Karpas-422 (cell line): ENCODE data around the gene MYLK. TPM values are rescaled to one million over a fixed set of nuclear protein-coding genes. Genes with fewer than 3 reads are reported as not detected.

Source experiments
- DNase-seq: peaks from one replicate; pipeline ENCODE4 v3.0.0-alpha.2; 2015
- H2AFZ ChIP-seq: fragments of 200-600 bp; sonication (generic); 2 replicates; pipeline ENCODE4 v1.6.1; 2014; ENCODE audit warnings: antibody characterized with exemption, low read length, mixed read lengths
- H3K27ac ChIP-seq: fragments of 200-600 bp; sonication (generic); 2 replicates; pipeline ENCODE4 v1.5.1; 2014; ENCODE audit warnings: mild to moderate bottlenecking, low read length, moderate library complexity
- H3K27me3 ChIP-seq: fragments of 200-600 bp; sonication (generic); 2 replicates; pipeline ENCODE4 v1.6.1; 2014; ENCODE audit warnings: low read length, mixed read lengths
- H3K36me3 ChIP-seq: fragments of 200-600 bp; sonication (generic); 2 replicates; pipeline ENCODE4 v1.6.1; 2014; ENCODE audit warnings: low read length, mixed read lengths; ENCODE audit not compliant: insufficient read depth
- H3K4me1 ChIP-seq: fragments of 200-600 bp; sonication (generic); 2 replicates; pipeline ENCODE4 v1.6.1; 2014; ENCODE audit warnings: mild to moderate bottlenecking, low read length, mixed read lengths
- H3K4me2 ChIP-seq: fragments of 200-600 bp; sonication (generic); 2 replicates; pipeline ENCODE4 v1.6.1; 2014; ENCODE audit warnings: low read length, low read depth, mild to moderate bottlenecking; ENCODE audit not compliant: poor library complexity, severe bottlenecking
- H3K4me3 ChIP-seq: fragments of 200-600 bp; sonication (generic); 2 replicates; pipeline ENCODE4 v1.5.1; 2014; ENCODE audit warnings: mild to moderate bottlenecking, antibody characterized with exemption, low read length, mixed read lengths
- H3K79me2 ChIP-seq: fragments of 200-600 bp; sonication (generic); 2 replicates; pipeline ENCODE4 v1.6.1; 2014; ENCODE audit warnings: mild to moderate bottlenecking, low read length, mixed read lengths
- H3K9ac ChIP-seq: fragments of 200-600 bp; sonication (generic); 2 replicates; pipeline ENCODE4 v1.6.0; 2014; ENCODE audit warnings: low read length
- H3K9me2 ChIP-seq: fragments of 200-600 bp; sonication (generic), shearing (Covaris generic); replicated peaks from 2 replicates; pipeline ENCODE4 v1.6.0; 2014; ENCODE audit warnings: mild to moderate bottlenecking, low read length, moderate library complexity; ENCODE audit not compliant: insufficient read depth
- H3K9me3 ChIP-seq: fragments of 300-700, 200-600 bp; sonication (generic); 2 replicates; pipeline ENCODE4 v1.6.1; 2014; ENCODE audit warnings: low read length, mixed read lengths
- H4K20me1 ChIP-seq: fragments of 200-600 bp; sonication (generic); 2 replicates; pipeline ENCODE4 v1.6.1; 2014; ENCODE audit warnings: mild to moderate bottlenecking, antibody characterized with exemption, low read length, low read depth; ENCODE audit not compliant: insufficient read depth
- total RNA-seq: library from RNA; depleted of rRNA; stranded (reverse); fragments of >200 nt; shearing (Covaris generic); gene quantifications from 2 replicates; pipeline ENCODE4 v1.2.3, GENCODE V29; 2014; ENCODE audit warnings: low replicate concordance

Gene MYLK
- total RNA-seq, 1 experiment from 2014 or later, result 0.63 TPM

GRCh38 chr3:123750659-123751420 is 133.3 kb downstream of the MYLK start:
- DNase-seq, result no peak
- no peaks in the 10 kb centered on the region for H3K4me1 ChIP-seq
- H3K27me3 ChIP-seq, result no peaks in the 10 kb centered on the region
- H2AFZ ChIP-seq, result no peak overlapping the region
- H3K79me2 ChIP-seq, result no peaks in the 10 kb centered on the region
- no peaks in the 10 kb centered on the region for H3K9me2 ChIP-seq
- H3K4me3 ChIP-seq, result no peak overlapping the region
- no peaks in the 10 kb centered on the region for H4K20me1 ChIP-seq
- H3K36me3 ChIP-seq, result no peaks in the 10 kb centered on the region
- H3K9me3 ChIP-seq, result no peaks in the 10 kb centered on the region
- H3K9ac ChIP-seq, result no peak overlapping the region
- H3K4me2 ChIP-seq, result no peak overlapping the region
- no peak overlapping the region for H3K27ac ChIP-seq

GRCh38 chr3:123750209-123750608 is 133.9 kb downstream of the MYLK start:
- Histone ChIP-seq H2AFZ (no peak overlapping the region), H3K4me2 (no peak overlapping the region), H3K9me3 (no peaks in the 10 kb centered on the region), H3K4me1 (no peaks in the 10 kb centered on the region), H3K27ac (no peak overlapping the region), H3K4me3 (no peak overlapping the region), H3K79me2 (no peaks in the 10 kb centered on the region), H3K27me3 (no peaks in the 10 kb centered on the region), H3K9ac (no peak overlapping the region), H4K20me1 (no peaks in the 10 kb centered on the region), H3K36me3 (no peaks in the 10 kb centered on the region), H3K9me2 (no peaks in the 10 kb centered on the region)
- no peak for DNase-seq

GRCh38 chr3:123749711-123750110 is 134.4 kb downstream of the MYLK start:
- Histone ChIP-seq H3K27ac (no peak overlapping the region), H3K4me2 (no peak overlapping the region), H3K9ac (no peak overlapping the region), H4K20me1 (no peaks in the 10 kb centered on the region), H3K27me3 (no peaks in the 10 kb centered on the region), H3K79me2 (no peaks in the 10 kb centered on the region), H3K4me1 (no peaks in the 10 kb centered on the region), H3K4me3 (no peak overlapping the region), H2AFZ (no peak overlapping the region), H3K9me3 (no peaks in the 10 kb centered on the region), H3K36me3 (no peaks in the 10 kb centered on the region), H3K9me2 (no peaks in the 10 kb centered on the region)
- no peak for DNase-seq

- Histone ChIP-seq H2AFZ (no peak overlapping the region), H3K79me2 (no peaks in the 10 kb centered on the region), H3K9me3 (no peaks in the 10 kb centered on the region), H3K4me1 (no peaks in the 10 kb centered on the region), H3K9me2 (no peaks in the 10 kb centered on the region), H3K4me2 (no peak overlapping the region), H3K9ac (no peak overlapping the region), H3K27me3 (no peaks in the 10 kb centered on the region), H4K20me1 (no peaks in the 10 kb centered on the region), H3K27ac (no peak overlapping the region), H3K36me3 (no peaks in the 10 kb centered on the region), H3K4me3 (no peak overlapping the region)
- DNase-seq, result peak; percentile 46
Observed at GRCh38 chr3:123745184-123745855, 138.8 kb downstream of the MYLK start.

- Histone ChIP-seq H4K20me1 (no peaks in the 10 kb centered on the region), H3K9me2 (no peaks in the 10 kb centered on the region), H3K9ac (no peak overlapping the region), H3K36me3 (no peaks in the 10 kb centered on the region), H3K4me1 (no peaks in the 10 kb centered on the region), H3K27ac (no peak overlapping the region), H2AFZ (no peak overlapping the region), H3K27me3 (no peaks in the 10 kb centered on the region), H3K4me2 (no peak overlapping the region), H3K9me3 (no peaks in the 10 kb centered on the region), H3K4me3 (no peak overlapping the region), H3K79me2 (no peaks in the 10 kb centered on the region)
- no peak for DNase-seq
Observed at GRCh38 chr3:123744064-123744463, 140.1 kb downstream of the MYLK start.

- Histone ChIP-seq H3K79me2 (no peaks in the 10 kb centered on the region), H3K36me3 (no peaks in the 10 kb centered on the region), H3K9ac (no peak overlapping the region), H3K27ac (no peak overlapping the region), H4K20me1 (no peaks in the 10 kb centered on the region), H3K4me2 (no peak overlapping the region), H2AFZ (no peak overlapping the region), H3K4me3 (no peak overlapping the region), H3K27me3 (no peaks in the 10 kb centered on the region), H3K9me2 (no peaks in the 10 kb centered on the region), H3K9me3 (no peaks in the 10 kb centered on the region), H3K4me1 (no peaks in the 10 kb centered on the region)
- no peak for DNase-seq
Observed at GRCh38 chr3:123743121-123743520, 141.0 kb downstream of the MYLK start.

GRCh38 chr3:123741041-123741511 is 143.1 kb downstream of the MYLK start:
- Histone ChIP-seq H3K4me3 (no peak overlapping the region), H3K9me2 (no peaks in the 10 kb centered on the region), H3K79me2 (no peaks in the 10 kb centered on the region), H4K20me1 (no peaks in the 10 kb centered on the region), H3K4me2 (no peak overlapping the region), H3K36me3 (no peaks in the 10 kb centered on the region), H3K27me3 (no peaks in the 10 kb centered on the region), H3K27ac (no peak overlapping the region), H3K4me1 (no peaks in the 10 kb centered on the region), H3K9ac (no peak overlapping the region), H2AFZ (no peak overlapping the region), H3K9me3 (no peaks in the 10 kb centered on the region)
- DNase-seq, result no peak

GRCh38 chr3:123740391-123740822 is 143.7 kb downstream of the MYLK start:
- Histone ChIP-seq H3K4me1 (no peaks in the 10 kb centered on the region), H3K4me2 (no peak overlapping the region), H2AFZ (no peak overlapping the region), H3K9ac (no peak overlapping the region), H3K9me2 (no peaks in the 10 kb centered on the region), H3K27me3 (no peaks in the 10 kb centered on the region), H3K9me3 (no peaks in the 10 kb centered on the region), H4K20me1 (no peaks in the 10 kb centered on the region), H3K4me3 (no peak overlapping the region), H3K79me2 (no peaks in the 10 kb centered on the region), H3K27ac (no peak overlapping the region), H3K36me3 (no peaks in the 10 kb centered on the region)
- no peak for DNase-seq
